GM23338 (cell line): ENCODE data around the gene SIRPA. TPM values are rescaled to one million over a fixed set of nuclear protein-coding genes. Genes with fewer than 3 reads are reported as not detected.

Experiments
- ATAC-seq: fragments of 200-7000 bp; cut with Tn5 transposase; 3 replicates; pipeline ENCODE4 v1.9.1; 2020
- DNase-seq: peaks from one replicate; pipeline ENCODE4 v3.0.0-alpha.2; 2015; ENCODE audit warnings: low spot score
- H2AFZ ChIP-seq: fragments of 200-600 bp; sonication (generic); 2 replicates; pipeline ENCODE4 v1.8.0; 2016; ENCODE audit warnings: antibody characterized with exemption, mild to moderate bottlenecking, moderate library complexity
- H3F3A ChIP-seq: fragments of 200-600 bp; sonication (generic); replicated peaks from 2 replicates; pipeline ENCODE4 v1.8.0; 2017; ENCODE audit warnings: antibody characterized with exemption, mixed run types, low read depth
- H3K27ac ChIP-seq: fragments of 200-600 bp; sonication (generic); 2 replicates; pipeline ENCODE4 v1.6.1; 2016; ENCODE audit warnings: low read depth
- H3K27me3 ChIP-seq: fragments of 200-600 bp; sonication (generic); 2 replicates; pipeline ENCODE4 v1.8.0; 2016; ENCODE audit warnings: mild to moderate bottlenecking, mixed run types, moderate library complexity; ENCODE audit not compliant: insufficient read depth
- H3K36me3 ChIP-seq: fragments of 200-600 bp; sonication (generic); 2 replicates; pipeline ENCODE4 v1.8.0; 2016; ENCODE audit warnings: mild to moderate bottlenecking; ENCODE audit not compliant: insufficient read depth
- H3K4me1 ChIP-seq: fragments of 200-600 bp; sonication (generic); 2 replicates; pipeline ENCODE4 v1.8.0; 2016; ENCODE audit warnings: mild to moderate bottlenecking, moderate library complexity; ENCODE audit not compliant: insufficient read depth
- H3K4me2 ChIP-seq: fragments of 200-600 bp; sonication (generic); 2 replicates; pipeline ENCODE4 v1.7.1; 2017; ENCODE audit warnings: mixed run types
- H3K4me3 ChIP-seq: fragments of 200-600 bp; sonication (generic); 2 replicates; pipeline ENCODE4 v1.6.1; 2016; ENCODE audit warnings: mixed run types
- H3K79me2 ChIP-seq: fragments of 200-600 bp; sonication (generic); replicated peaks from 2 replicates; pipeline ENCODE4 v1.8.0; 2017; ENCODE audit warnings: mild to moderate bottlenecking; ENCODE audit not compliant: insufficient read depth
- H3K9me2 ChIP-seq: fragments of 200-600 bp; sonication (generic); 2 replicates; pipeline ENCODE4 v1.8.0; 2017; ENCODE audit not compliant: insufficient read depth
- H4K20me1 ChIP-seq: fragments of 200-600 bp; sonication (generic); replicated peaks from 2 replicates; pipeline ENCODE4 v1.8.0; 2017; ENCODE audit warnings: mild to moderate bottlenecking; ENCODE audit not compliant: insufficient read depth
- H3K27ac Mint-ChIP-seq: 2 replicates; pipeline ENCODE4 v1.8.0; 2020; ENCODE audit warnings: inconsistent platforms, mild to moderate bottlenecking, moderate library complexity, mixed read lengths
- H3K27me3 Mint-ChIP-seq: 3 replicates; pipeline ENCODE4 v1.8.0; 2022; ENCODE audit warnings: low read depth, mild to moderate bottlenecking, moderate library complexity, mixed read lengths, inconsistent platforms; ENCODE audit not compliant: insufficient read depth, poor library complexity
- H3K36me3 Mint-ChIP-seq: 3 replicates; pipeline ENCODE4 v1.8.0; 2021; ENCODE audit warnings: low read depth, mild to moderate bottlenecking, inconsistent platforms, moderate library complexity, mixed read lengths
- H3K4me1 Mint-ChIP-seq: 3 replicates; pipeline ENCODE4 v1.8.0; 2020; ENCODE audit warnings: mild to moderate bottlenecking, inconsistent platforms, mixed read lengths
- H3K4me3 Mint-ChIP-seq: 3 replicates; pipeline ENCODE4 v1.8.0; 2021; ENCODE audit warnings: moderate library complexity, mild to moderate bottlenecking, inconsistent platforms, mixed read lengths
- H3K9me3 Mint-ChIP-seq: 3 replicates; pipeline ENCODE4 v1.8.0; 2020; ENCODE audit warnings: moderate library complexity, mild to moderate bottlenecking, inconsistent platforms, mixed read lengths
- CREB1 ChIP-seq: fragments of 250-450 bp; sonication (Bioruptor Pico); IDR thresholded peaks from 2 replicates; pipeline ENCODE4 v1.5.0; 2020; ENCODE audit warnings: low read depth, mild to moderate bottlenecking, moderate library complexity
- CTCF ChIP-seq, 2 experiments: fragments of 200-600 bp in 1 of 2; sonication (generic) in 1 of 2; conservative IDR thresholded peaks; 2 replicates each; pipeline versions ENCODE4 v1.5.1 to v1.6.1; 2016 to 2017; ENCODE audit warnings: antibody characterized with exemption in 2 of 2, low read depth in 2 of 2, mild to moderate bottlenecking in 2 of 2, moderate library complexity in 1 of 2
- ETS1 ChIP-seq: IDR thresholded peaks from 2 replicates; pipeline ENCODE4 v1.6.1; 2016; ENCODE audit warnings: antibody characterized with exemption
- EZH2 ChIP-seq: fragments of 200-600 bp; sonication (generic); IDR thresholded peaks from one replicate; pipeline ENCODE4 v1.8.0; 2017; ENCODE audit warnings: antibody characterized with exemption, mild to moderate bottlenecking, low read depth; ENCODE audit not compliant: unreplicated experiment
- EZH2phosphoT487 ChIP-seq: fragments of 200-600 bp; sonication (generic); IDR thresholded peaks from one replicate; pipeline ENCODE4 v1.8.1; 2018; ENCODE audit warnings: antibody characterized with exemption; ENCODE audit not compliant: unreplicated experiment
- JUNB ChIP-seq: IDR thresholded peaks from one replicate; pipeline ENCODE4 v1.6.1; 2016; ENCODE audit warnings: antibody characterized with exemption; ENCODE audit not compliant: unreplicated experiment
- NANOG ChIP-seq: IDR thresholded peaks from 2 replicates; pipeline ENCODE4 v1.6.1; 2016; ENCODE audit warnings: antibody characterized with exemption, borderline replicate concordance
- POLR2AphosphoS5 ChIP-seq: IDR thresholded peaks from 2 replicates; pipeline ENCODE4 v1.6.1; 2016; ENCODE audit warnings: antibody characterized with exemption, low read depth
- REST ChIP-seq: IDR thresholded peaks from one replicate; pipeline ENCODE4 v1.6.1; 2018; ENCODE audit warnings: antibody characterized with exemption; ENCODE audit not compliant: unreplicated experiment
- STAT1 ChIP-seq: IDR thresholded peaks from one replicate; pipeline ENCODE4 v1.6.1; 2016; ENCODE audit warnings: antibody characterized with exemption; ENCODE audit not compliant: unreplicated experiment
- ZNF114 ChIP-seq: fragments of 250-450 bp; sonication (Bioruptor Pico); IDR thresholded peaks from 2 replicates; pipeline ENCODE4 v1.5.0; 2020; ENCODE audit warnings: mild to moderate bottlenecking, moderate library complexity
- ZNF331 ChIP-seq: fragments of 250-450 bp; sonication (Bioruptor Pico); IDR thresholded peaks from 2 replicates; pipeline ENCODE4 v1.5.0; 2020; ENCODE audit warnings: low read depth, mild to moderate bottlenecking, moderate library complexity
- ZNF462 ChIP-seq: fragments of 250-450 bp; sonication (Bioruptor Pico); IDR thresholded peaks from 2 replicates; pipeline ENCODE4 v1.5.0; 2020; ENCODE audit warnings: mild to moderate bottlenecking, moderate library complexity
- polyA plus RNA-seq: library from polyadenylated mRNA; unstranded; fragments of >200 nt; fragmentation: Nextera tagmentation; extraction: Ambion mirVana; gene quantifications from 2 replicates; pipeline ENCODE4 v1.2.1, GENCODE V29; 2016
- total RNA-seq: library from RNA; depleted of rRNA; stranded (reverse); fragments of >200 nt; shearing (Covaris generic); gene quantifications from 2 replicates; pipeline ENCODE4 v1.2.3, GENCODE V29; 2014

Gene SIRPA
- total and polyA plus RNA-seq, 2 experiments from 2014 or later: 1.2 to 2.9 TPM

DNA sequence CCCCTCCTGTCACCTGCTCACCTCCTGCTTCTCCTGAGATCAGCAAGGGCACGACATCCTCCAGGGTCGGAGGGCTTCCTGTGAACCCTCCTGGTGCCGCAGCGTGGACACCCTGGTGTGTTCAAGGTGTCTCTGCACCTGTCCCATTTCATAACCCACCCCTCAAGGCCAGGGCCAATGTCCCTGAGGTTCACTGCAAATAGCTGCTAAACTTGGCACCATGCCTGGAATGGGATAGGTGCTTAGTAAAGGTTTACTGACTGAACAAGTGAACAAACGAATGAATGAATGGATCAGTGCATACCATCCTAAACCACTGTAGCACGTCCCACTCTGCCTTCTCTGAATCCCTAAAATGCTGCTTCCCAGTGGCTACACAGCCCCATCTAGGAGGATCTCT lies 35.0 kb downstream of the SIRPA start:
- H3K4me3 ChIP-seq: no peak overlapping the region
- no peaks in the 10 kb centered on the region for H3K27me3 ChIP-seq
- no peak overlapping the region for H3K27ac Mint-ChIP-seq
- ATAC-seq: no peak
- H3K27me3 Mint-ChIP-seq: peaks cover 8% of the 10 kb centered on the region
- H3K9me2 ChIP-seq: no peaks in the 10 kb centered on the region
- H3K9me3 Mint-ChIP-seq: no peaks in the 10 kb centered on the region
- H3K4me1 ChIP-seq: peaks cover 15% of the 10 kb centered on the region
- no peaks in the 10 kb centered on the region for H3F3A ChIP-seq
- DNase-seq: no peak
- H3K27ac ChIP-seq: no peak overlapping the region
- H3K79me2 ChIP-seq: no peaks in the 10 kb centered on the region
- no peak overlapping the region for H3K4me2 ChIP-seq
- TF ChIP-seq POLR2AphosphoS5 (no peak), NANOG (no peak), EZH2 (no peak), ZNF462 (no peak), REST (no peak), EZH2phosphoT487 (no peak), ZNF114 (CRISPR knock-in tag) (no peak), CREB1 (CRISPR knock-in tag) (no peak), STAT1 (no peak), CTCF (conservative IDR thresholded peaks at IDR 0.05; ENCODE audit: low read depth in 2 of 2) (no peak), ETS1 (no peak), JUNB (no peak), ZNF331 (CRISPR knock-in tag) (no peak)
- no peaks in the 10 kb centered on the region for H3K36me3 ChIP-seq
- no peaks in the 10 kb centered on the region for H4K20me1 ChIP-seq
- peaks cover 19% of the 10 kb centered on the region for H3K4me1 Mint-ChIP-seq
- no peaks in the 10 kb centered on the region for H3K36me3 Mint-ChIP-seq
- no peak overlapping the region for H2AFZ ChIP-seq
- no peak overlapping the region for H3K4me3 Mint-ChIP-seq
